Stimulated activated CD4-positive, alpha-beta T cell treated with anti-CD3 and anti-CD28 coated beads, Interleukin-1b, Interleukin-23, amount 100 ng/mL, for 1 hour (primary cell): ENCODE data around the gene LSM2.
A peak's percentile ranks its signal among the peaks of the same experiment; 100 is the strongest.
"Not testable (repeated sequence)": the region's sequence is repeated elsewhere in the genome, so short reads cannot be mapped to it uniquely, and the experiment has no call there.

Source experiments
- DNase-seq, 2 donors: peaks; one replicate each; pipeline ENCODE4 v3.0.0-alpha.2; 2020; ENCODE audit warnings: low read depth in 2 of 2

The LSM2 gene

DNA sequence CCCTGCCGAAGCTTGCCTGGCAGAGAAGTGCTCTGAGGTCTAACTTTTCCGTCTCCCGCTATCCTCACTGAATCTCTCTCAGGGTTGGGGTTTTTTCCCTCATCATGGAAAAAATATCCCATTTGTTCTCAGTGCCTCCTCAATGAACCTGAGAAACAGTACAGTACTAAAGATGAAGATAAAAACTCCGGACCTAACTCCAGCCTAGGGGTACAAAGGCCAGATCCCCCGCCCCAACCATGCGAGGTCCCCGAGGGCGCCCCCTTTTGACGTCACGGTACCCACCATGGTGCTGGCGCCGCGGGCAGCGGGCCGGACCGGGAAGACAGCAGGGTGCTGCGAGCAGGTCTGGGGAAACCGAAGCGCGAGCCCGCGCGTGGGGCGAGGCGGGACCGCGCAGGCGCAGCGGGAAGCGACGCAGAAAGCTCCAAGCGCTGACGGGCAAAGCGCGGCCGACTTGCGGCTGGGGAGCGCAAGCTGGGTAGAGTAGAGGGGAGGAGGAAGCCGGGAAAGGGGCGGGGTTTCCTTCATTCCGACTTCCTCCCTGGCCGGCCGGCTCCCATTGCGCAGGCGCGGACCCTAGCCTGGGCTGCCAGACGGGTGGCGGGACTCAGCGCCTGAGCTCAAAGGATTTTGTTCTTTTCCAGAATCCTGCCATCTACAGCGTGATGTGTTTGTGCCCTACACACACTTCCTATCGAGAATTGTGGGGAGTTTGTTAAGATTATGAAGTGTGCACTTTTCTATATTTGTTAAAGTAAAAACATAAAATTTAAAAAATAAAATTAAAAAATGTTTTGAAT is at the start of gene LSM2:
TSS of gene LSM2 (minus strand) at position 497 of the 803 bp plus-strand sequence. CDS start at position 288, 209 bp downstream.
- DNase-seq, result peak; percentile 94 to 98

DNA sequence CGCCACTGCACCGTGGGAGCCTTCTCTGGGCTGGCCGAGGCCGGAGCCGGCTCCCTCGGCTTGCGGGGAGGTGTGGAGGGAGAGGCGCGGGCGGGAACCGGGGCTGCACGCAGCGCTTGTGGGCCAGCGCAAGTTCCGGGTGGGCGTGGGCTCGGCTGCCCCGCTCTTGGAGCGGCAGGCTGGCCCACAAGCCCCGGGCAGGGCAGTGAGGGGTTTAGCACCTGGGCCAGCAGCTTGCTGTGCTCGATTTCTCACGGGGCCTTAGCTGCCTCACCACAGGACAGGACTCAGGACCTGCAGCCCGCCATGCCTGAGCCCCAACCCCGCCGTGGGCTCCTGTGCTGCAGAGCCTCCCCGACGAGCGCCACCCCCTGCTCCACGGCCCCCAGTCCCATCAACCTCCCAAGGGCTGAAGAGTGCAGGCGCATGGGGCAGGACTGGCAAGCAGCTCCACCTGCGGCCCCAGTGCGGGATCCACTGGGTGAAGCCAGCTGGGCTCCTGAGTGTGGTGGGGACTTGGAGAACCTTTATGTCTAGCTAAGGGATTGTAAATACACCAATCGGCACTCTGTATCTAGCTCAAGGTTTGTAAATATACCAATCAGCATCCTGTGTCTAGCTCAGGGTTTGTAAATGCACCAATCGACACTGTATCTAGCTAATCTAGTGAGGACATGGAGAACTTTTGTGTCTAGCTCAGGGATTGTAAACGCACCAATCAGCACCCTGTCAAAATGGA is 45.4 kb upstream of the LSM2 start:
- not testable (repeated sequence) for DNase-seq

DNA sequence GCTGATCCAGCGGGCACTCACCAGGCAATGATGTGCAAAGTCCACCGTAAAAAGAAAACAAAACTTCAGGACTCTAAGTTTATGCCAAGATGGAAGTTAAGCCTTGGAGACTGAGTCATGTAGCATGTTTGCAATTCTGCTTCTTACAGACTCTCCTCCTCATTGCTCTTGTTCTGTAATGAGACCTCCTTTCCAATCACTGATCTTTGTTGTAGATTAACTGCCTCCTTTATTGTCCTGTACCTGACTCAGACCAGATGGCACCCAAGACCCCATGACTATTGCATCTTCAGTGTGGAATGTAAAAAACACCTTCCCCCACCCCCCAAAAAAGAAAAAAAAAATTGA is 44.7 kb upstream of the LSM2 start:
- DNase-seq, result no peak

- DNase-seq, result no peak
These were observed 44.2 kb upstream of the LSM2 start for GRCh38 chr6:31850765-31851484.

GRCh38 chr6:31847276-31847978 is 40.7 kb upstream of the LSM2 start:
- no peak for DNase-seq

- no peak for DNase-seq
These were observed 37.7 kb upstream of the LSM2 start for GRCh38 chr6:31844507-31844906.

GRCh38 chr6:31842053-31842452 is 35.3 kb upstream of the LSM2 start:
- DNase-seq, result no peak

DNA sequence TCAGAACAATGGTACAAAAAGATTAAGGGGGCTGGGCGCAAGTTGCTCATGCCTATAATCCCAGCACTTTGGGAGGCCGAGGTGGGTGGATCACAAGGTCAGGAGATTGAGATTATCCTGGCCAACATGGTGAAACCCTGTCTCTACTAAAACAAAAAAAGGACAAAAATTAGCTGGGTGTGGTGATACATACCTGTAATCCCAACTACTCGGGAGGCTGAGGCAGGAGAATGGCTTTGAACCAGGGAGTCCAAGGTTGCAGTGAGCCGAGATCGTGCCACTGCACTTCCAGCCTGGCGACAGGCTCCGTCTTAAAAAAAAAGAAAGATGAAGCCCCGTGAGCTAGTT is 33.0 kb upstream of the LSM2 start:
- not testable (repeated sequence) for DNase-seq

- DNase-seq, result no peak
These were observed 32.2 kb upstream of the LSM2 start for GRCh38 chr6:31838968-31839367.

DNA sequence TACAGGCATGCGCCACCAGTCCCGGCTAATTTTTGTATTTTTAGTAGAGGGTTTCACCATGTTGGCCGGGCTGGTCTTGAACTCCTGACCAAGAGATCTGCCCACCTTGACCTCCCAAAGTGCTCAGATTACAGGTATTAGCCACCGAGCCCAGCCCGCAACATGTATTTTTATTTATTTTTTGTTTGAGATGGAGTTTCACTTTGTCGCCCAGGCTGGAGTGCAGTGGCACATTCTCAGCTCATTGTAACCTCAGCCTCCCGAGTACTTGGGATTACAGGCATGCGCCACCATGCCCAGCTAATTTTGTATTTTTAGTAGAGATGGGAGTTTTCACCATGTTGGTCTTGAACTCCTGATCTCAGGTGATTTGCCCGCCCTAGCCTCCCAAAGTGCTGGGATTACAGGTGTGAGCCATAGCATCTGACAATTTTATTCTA is 31.4 kb upstream of the LSM2 start:
- not testable (repeated sequence) for DNase-seq

- DNase-seq, result no peak
These were observed 30.8 kb upstream of the LSM2 start for GRCh38 chr6:31837369-31838113.

DNA sequence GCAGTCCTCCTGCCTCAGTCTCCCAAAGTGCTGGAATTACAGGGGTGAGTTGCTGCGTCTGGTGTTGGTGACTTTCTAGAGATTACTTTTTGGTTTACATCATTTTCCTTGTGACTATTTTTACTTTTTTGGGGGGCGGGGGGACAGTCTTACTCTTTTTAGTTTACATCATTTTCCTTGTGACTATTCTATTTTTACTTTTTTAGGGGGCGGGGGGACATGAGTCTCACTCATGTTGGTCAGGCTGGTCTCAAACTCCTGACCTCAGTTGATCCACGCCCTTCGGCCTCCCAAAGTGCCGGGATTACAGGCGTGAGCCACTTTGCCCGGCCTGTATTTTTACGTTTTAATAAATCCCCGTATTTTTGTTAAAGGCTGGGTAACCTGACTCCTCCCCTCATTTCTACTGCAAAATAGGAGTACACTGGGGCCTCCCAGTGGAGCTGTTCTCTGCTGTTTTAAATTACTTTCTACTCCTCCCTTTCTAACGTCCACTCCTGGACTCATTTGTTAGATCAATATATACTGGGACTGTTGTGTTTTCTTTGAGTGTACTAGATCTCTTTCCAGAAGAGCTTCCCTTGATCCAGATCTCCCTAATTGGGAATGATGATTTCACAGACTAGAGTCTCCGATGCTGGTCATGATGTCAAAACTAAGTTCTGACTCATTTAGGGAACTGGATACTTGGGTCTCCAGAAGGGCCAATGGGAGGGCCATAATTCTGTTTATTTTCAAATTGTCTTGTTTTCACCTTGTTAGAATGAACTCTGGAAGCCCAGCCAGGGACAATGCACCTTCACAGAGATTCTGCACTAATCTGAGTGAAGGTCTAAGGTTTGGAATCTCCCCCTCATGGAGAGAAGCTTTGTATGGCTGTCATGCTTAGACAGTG is 30.0 kb upstream of the LSM2 start:
- no peak for DNase-seq

DNA sequence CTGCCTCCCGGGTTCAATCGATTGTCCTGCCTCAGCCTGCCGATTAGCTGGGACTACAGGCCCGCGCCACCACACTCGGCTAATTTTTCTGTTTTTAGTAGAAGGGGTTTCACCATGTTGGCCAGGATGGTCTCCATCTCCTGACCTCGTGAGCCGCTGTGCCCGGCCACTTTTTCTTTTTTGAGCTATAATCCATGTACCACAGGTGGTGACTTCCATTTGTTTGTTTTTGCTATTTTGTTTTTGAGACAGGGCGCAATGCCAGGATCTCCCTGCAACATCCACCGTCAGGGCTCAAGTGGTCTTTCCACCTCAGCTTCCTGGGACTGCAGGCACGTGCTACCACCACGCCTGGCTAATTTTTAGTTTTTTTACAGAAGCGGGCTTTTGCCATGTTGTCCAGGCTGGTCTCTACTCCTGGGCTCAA is 29.3 kb upstream of the LSM2 start:
- no peak for DNase-seq

GRCh38 chr6:31834367-31835250 is 27.8 kb upstream of the LSM2 start:
- DNase-seq, result peak; percentile 62 to 69

GRCh38 chr6:31831350-31832215 is 24.8 kb upstream of the LSM2 start:
- DNase-seq, result no peak

DNA sequence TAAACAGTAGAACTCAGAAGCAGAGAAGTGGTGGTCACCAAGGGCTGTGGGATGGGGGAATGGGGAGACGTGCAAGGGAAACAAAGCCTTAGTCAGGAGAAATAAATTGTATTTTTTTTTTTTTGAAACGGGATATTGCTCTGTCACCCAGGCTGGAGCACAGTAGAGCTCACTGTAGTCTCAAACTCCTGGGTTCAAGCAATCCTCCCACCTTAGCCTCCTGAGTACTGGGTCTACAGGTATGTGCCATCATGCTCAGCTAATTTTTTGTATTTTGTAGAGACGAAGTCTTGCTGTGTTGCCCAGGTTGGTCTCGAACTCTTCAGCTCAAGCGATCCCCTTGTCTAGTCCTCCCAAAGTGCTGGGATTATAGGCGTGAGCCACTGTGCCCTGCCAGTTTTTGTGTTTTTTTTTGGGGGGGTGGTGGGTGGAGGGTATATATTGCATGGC is 24.1 kb upstream of the LSM2 start:
- no peak for DNase-seq

DNA sequence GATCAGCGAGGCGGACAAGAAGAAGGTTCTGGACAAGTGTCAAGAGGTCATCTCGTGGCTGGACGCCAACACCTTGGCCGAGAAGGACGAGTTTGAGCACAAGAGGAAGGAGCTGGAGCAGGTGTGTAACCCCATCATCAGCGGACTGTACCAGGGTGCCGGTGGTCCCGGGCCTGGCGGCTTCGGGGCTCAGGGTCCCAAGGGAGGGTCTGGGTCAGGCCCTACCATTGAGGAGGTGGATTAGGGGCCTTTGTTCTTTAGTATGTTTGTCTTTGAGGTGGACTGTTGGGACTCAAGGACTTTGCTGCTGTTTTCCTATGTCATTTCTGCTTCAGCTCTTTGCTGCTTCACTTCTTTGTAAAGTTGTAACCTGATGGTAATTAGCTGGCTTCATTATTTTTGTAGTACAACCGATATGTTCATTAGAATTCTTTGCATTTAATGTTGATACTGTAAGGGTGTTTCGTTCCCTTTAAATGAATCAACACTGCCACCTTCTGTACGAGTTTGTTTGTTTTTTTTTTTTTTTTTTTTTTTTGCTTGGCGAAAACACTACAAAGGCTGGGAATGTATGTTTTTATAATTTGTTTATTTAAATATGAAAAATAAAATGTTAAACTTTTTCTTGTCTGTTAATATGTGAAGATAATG is 23.0 kb upstream of the LSM2 start:
- DNase-seq, result no peak
